SK-N-DZ (cell line): ENCODE results near the gene TOP2B.

ENCODE experiments used
- DNase-seq: peaks from one replicate; pipeline ENCODE4 v3.0.0-alpha.2; 2015; ENCODE audit warnings: low spot score

Gene TOP2B

GRCh38 chr3:25582242-25582641, 82.5 kb downstream of the TOP2B start:
- no peak for DNase-seq

- DNase-seq, result no peak
Observed at GRCh38 chr3:25581823-25582222, 82.9 kb downstream of the TOP2B start.

GRCh38 chr3:25581335-25581734, 83.4 kb downstream of the TOP2B start:
- no peak for DNase-seq

DNA sequence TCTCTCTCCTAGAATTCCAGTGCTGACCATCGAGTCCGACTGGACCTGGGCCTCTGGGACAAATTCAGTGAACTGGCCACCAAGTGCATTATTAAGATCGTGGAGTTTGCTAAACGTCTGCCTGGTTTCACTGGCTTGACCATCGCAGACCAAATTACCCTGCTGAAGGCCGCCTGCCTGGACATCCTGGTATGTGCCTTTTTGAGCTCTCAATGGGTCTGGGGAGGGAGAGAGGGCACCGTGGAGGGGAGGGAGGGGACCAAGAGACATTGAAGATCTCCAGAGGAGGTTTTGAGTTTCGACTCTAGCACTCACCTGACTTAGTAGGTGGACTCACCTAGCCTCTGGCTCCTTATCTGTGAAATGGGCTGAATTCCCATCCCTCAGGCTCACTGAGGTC, 84.2 kb downstream of the TOP2B start:
- no peak for DNase-seq

GRCh38 chr3:25578059-25578458, 86.6 kb downstream of the TOP2B start:
- DNase-seq, result no peak

DNA sequence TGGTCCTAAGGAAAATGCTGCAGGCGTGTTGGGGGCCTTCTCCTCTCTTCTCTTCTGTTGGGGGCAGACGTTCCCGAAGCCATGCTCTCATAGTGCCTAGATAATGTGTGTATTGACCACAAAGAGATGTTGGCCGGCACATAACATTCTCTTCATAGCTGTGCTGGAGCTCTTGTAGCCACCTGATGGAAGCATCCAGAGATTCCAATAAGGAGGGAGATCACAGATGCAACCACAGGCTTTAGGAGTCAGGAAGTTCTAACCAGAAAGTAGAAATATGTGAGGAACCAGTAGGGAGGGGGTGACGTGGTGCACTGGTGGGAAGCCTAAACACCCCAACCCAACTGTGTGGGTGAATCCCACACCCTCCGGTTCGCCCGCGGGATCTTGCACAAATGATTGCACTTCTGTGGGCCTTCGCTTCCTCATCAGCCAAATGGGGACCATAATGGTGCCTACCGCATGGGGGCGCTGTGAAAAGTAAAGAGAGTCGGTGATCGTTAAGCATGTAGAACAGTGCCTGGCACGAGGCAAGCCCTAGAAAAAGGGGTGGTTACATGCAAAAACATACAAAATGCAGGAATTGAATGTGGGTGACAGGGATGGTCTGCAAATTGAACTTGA, 87.8 kb downstream of the TOP2B start:
- DNase-seq, result no peak

DNA sequence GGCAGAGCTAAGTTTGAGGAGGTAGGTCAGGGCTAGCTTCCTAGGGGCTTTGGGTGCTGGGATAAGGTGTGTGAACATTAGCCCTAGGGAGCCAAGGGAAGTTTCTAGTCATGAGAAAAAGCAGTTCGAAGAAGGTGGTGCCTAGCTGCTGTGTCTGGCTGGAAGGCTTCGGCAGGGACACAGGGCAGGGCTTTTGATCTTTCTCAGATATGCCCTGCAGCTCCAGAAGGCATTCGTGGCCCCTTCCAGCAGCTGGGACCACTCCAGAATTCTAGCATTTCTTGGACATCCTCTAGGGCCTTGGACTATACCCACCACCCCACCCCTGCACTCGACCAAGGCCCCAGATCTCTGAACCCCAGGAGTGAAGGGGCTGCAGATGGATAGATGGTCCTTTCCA, 88.6 kb downstream of the TOP2B start:
- DNase-seq, result no peak

DNA sequence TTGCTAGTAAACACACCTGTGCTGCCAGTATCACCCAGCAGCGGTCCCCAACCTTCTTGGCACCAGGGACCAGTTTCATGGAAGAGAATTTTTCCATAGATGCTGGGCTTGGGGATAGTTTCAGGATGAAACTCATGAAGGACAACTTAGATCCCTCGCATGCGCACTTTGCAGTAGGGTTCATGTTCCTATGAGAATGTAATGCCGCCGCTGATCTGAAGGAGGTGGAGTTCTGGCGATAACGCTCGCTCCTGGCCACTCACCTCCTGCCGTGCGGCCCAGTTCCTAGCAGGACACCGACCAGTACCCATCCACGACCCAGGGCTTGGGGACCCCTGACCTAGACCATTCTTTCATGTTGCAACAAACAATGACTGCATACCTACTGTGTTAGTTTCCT, 89.7 kb downstream of the TOP2B start:
- DNase-seq, result no peak

DNA sequence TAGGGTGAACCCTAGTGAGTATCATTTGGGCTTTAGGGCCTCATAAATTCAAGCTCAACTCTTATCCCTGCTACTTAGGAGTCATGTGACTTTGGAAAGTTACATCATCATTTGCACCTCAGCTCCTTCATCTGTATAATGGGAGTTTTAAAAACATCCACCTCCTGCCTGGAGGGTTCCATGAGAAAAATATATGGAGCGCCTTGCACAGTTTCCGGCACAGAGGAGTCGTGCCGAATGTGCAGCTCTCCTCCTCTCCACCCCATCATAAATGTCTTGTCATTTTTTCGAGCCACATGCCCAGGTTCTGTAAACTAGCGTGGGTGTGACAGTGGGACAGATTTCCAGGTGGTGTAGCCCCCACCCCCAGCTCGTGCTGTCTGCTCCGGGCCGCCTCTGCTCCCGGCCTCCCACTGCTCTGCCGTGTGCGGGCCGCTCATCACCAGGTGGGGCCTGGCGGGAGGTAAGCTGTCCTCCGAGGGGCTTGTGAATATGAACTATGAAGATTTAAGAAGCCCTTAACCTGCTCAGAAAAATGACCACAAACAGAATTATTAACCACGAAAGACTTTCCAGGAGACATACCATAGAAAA, 90.4 kb downstream of the TOP2B start:
- DNase-seq, result no peak

GRCh38 chr3:25573386-25574171, 91.1 kb downstream of the TOP2B start:
- no peak for DNase-seq

DNA sequence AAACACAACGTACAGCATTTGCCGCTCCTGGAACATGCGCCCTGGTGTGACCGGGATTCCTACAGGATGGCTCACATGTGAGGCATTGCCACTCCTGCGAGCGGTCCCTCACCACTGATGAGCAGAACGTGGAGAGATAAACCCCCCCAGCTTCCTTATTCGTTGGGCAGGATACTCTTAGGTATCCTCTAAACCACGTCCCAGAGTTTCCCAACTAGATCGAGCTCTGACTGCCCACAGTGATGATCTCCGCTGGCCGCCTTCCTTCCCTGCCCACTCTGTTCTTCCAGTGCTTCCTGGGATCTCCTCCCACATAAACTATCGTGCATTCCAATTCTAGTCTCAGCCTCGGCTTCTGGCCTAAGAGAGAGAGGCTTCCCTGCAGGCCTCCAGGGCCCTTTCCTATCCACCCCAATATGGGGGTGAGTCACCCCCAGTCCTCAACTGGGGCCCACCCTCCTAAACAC, 91.8 kb downstream of the TOP2B start:
- DNase-seq, result no peak

DNA sequence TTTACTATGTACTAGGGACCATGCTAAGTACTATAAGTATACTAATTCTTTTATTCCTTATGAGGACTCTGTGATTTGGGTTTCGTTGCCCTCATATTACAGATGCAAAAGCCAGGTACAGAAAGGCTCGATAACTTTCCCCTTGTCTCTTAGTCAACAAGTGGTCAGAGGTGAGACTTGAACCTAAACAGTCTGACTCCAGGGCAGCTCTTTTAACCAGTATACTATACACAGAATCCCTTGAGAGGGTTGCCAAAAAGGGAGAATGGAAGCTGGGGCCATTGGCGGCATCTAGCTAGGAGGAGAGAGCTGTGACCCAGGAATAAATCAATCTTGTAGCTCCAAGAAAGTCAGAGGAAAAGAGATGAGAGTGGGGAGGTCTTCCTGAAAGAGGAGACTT, 92.4 kb downstream of the TOP2B start:
- no peak for DNase-seq

DNA sequence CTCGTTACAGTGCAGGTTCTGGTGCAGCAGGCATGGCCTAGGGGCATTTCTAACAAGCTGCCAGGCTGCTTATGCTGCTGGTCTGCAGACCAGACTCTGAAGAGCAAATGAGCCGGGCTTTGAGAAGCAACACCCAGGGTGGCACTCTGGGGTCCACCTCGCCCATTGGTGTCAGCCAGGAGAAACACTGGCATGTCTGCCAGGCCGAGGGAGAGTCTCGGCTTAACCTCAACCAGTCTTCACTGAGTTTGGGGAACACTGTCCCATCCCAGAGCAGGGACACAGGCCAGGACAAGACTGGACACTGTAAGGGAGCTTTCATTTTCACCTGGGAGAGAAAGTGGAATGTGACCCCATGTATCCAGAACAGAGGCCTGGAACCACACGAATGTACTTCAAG, 93.4 kb downstream of the TOP2B start:
- DNase-seq, result no peak

DNA sequence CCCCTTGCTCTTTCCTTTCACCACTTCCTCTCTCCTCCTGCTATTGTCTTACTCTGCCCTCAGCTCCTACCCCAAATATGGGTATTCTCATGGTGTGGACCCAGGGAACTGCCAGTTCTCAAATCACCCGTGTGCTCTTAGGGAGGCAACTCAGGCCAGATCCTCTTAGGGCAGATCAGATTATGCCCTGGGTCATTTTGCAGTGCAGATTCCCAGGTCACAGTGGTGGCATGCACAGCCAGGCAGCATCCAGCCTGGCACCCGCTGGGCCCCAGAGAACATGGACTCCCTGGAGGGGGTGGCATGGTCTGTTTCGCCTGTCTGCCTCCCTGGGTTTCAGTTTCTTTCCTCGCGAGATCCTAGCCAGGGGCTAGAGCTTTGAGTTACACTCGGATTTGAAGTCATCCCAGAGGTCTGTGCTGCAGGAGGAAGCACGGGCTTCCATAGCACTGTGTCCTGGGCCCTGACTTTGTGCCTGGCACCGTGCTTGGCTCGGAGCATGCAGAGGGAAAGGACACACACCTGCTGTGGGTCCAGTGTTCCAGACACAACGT, 96.1 kb downstream of the TOP2B start:
- DNase-seq, result no peak

GRCh38 chr3:25567806-25568524, 96.7 kb downstream of the TOP2B start:
- DNase-seq, result no peak

DNA sequence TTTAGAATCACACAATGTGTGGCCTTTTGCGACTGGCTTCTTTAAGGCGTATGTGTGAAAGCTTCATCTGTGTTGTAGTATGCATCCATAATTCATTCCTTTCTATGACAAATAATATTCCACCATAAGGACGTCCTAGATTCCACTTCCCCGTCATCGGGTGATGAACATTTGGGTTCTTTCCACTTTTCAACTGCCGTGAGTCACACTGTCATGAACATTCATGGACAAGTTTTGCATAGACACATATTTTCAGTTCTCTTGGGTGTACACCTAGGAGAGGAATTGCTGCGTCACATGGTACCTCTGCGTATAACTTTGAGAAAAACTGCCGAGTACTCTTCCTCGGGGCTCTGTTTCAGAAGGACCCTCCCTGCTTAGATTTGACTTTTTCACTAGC, 97.3 kb downstream of the TOP2B start:
- no peak for DNase-seq

DNA sequence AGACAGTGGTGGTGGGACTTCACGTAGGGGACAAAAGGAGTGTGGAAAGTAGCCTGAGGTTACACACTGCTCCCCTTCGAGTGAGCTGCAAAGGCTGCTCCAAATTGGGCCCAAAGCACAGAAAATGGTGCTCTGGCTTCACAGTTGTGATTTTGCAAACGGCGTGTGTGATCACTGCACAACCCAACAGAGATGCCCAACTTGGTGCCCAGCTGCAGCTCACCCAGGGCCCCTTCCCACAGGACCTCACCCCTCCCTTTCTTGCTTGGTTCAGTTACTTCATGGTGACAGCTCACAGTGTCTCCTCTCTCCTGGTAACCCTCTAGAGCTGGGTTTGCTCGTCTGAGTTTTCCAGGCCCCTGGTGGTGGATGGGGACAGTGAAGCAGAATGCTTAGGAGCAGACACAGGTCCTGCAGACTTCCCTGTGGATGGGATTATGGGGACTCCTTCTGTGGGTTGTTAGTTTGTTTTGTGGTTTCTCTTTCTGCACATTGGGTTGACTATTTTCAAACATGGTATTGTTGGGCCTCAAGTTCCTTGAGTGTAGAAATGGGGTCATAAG, 98.3 kb downstream of the TOP2B start:
- DNase-seq, result no peak

DNA sequence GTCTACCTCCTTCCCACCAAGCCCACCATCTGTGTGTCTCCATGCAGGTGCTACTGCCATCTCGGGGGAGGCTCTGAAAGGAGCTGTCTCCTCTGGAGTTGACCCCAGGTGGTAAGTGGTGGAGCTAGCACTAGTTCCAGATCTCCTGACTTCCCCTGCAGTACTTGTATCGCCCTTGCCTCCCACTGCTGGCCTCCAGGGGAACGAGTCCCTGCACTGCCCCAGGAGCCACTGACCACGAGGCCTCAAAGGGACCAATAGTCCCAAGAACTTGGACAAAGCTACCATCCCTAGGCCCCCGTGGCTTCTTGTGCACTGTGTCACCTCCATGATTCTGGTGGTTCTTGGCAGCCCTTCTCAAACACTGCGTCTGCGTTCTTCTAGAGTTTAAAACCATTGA, 98.9 kb downstream of the TOP2B start:
- no peak for DNase-seq

DNA sequence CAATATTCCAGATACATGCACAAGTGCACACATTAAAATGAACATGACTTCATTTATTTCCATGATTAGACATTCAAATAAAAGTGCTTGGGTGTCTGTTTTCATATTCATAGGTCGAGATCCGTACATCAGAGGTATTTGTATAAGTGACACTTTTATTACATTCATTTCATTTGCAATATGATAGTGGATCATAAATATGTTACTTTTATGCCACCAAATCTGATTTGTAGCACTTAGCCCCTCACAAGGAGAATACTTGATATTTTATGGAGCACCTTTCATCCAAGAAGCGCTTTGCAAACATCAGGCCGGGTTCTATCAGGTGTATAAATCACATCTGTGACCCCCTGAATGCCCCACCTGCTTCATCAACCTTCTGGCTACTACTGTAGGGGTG, 100.6 kb downstream of the TOP2B start:
- DNase-seq, result no peak

DNA sequence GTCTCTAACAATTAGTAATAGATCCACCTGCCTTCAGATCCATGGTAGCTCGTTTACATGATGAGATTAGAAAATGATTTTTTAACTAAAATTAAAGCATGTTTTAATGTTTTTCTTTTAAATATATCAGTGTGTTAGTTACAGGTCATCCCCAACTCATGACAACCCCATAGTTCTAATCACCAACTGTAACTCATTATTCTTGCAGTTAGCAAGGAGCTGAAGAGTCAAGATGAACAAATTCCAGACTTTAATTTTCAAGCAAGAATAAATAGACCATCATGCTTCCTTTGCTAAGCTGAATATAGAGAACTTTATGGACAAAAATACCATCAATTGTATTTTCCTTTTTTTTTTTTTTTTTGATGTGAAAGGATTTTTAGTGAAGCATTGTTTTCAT, 101.1 kb downstream of the TOP2B start:
- DNase-seq, result no peak

- DNase-seq, result no peak
Observed at GRCh38 chr3:25558796-25559195, 105.9 kb downstream of the TOP2B start.

- DNase-seq, result no peak
Observed at GRCh38 chr3:25558121-25558520, 106.6 kb downstream of the TOP2B start.
